ENCODE results near the gene APRT. TPM values are rescaled to one million over a fixed set of nuclear protein-coding genes. Genes with fewer than 3 reads are reported as not detected.

The APRT gene
- total and polyA plus RNA-seq, 9 donors: 12.7 to 150 (median 74.1) TPM

DNA sequence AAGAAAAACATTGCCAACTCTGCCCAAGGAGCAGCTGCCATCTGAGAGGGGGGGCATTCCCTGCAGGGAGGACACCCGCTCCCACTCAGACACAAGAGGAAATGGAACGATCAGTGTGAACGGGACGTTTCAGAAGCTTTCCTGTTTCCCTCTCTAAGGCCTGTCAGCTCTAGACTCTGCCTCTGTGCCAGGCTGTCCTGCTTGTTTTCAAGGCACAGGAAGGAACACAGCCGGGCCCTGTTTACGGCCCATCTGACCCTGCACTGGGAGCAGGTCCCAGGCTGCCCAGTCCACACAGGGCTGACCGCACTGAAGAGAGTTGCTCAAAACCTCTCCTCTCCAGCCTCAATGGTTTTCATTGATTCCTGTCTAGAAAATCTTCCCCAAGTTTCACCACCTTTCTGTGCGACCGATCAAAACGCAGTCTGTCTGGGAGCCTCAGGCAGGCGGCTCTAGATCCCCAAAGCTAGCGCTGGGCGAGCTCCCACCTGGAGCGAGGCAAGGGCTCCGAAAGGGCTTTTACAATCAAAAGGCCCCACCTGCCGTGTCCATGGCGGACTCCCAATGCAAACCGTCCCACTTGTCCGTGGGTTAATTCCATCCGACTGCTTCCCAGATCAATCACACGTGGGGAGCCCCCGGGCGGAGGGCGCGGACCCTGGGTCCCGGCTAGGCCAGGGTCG is 28.2 kb downstream of the APRT start:
- H3K36me3 ChIP-seq: no peaks in the 10 kb centered on the region
- intact Hi-C loops (cut with DNase I): loop anchor here (2.0 to 5.0 kb wide), 3 partner anchors 39 to 41 kb away; no protein-coding TSS in a partner anchor
- peak in 1 of 5 donors; percentile 49 for DNase-seq
- no peaks in the 10 kb centered on the region for H3K27me3 ChIP-seq
- TF ChIP-seq EP300 (IDR thresholded peaks at IDR 0.05) (no peak), POLR2A (IDR thresholded peaks at IDR 0.05) (no peak)
- TF ChIP-seq, protein P1, sequence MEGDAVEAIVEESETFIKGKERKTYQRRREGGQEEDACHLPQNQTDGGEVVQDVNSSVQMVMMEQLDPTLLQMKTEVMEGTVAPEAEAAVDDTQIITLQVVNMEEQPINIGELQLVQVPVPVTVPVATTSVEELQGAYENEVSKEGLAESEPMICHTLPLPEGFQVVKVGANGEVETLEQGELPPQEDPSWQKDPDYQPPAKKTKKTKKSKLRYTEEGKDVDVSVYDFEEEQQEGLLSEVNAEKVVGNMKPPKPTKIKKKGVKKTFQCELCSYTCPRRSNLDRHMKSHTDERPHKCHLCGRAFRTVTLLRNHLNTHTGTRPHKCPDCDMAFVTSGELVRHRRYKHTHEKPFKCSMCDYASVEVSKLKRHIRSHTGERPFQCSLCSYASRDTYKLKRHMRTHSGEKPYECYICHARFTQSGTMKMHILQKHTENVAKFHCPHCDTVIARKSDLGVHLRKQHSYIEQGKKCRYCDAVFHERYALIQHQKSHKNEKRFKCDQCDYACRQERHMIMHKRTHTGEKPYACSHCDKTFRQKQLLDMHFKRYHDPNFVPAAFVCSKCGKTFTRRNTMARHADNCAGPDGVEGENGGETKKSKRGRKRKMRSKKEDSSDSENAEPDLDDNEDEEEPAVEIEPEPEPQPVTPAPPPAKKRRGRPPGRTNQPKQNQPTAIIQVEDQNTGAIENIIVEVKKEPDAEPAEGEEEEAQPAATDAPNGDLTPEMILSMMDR (IDR thresholded peaks at IDR 0.05): no peak
- H3K4me1 ChIP-seq (ENCODE audit: insufficient read depth): peaks cover 28% of the 10 kb centered on the region
- H3K9me3 ChIP-seq: no peaks in the 10 kb centered on the region
- H3K4me3 ChIP-seq: peak overlapping the region; percentile 74
- 22 to 42% (median 36%) methylated on average over 20 to 27 of the region's 27 CpGs for WGBS, 3 donors
- H3K27ac ChIP-seq: peak overlapping the region; percentile 24 to 67

DNA sequence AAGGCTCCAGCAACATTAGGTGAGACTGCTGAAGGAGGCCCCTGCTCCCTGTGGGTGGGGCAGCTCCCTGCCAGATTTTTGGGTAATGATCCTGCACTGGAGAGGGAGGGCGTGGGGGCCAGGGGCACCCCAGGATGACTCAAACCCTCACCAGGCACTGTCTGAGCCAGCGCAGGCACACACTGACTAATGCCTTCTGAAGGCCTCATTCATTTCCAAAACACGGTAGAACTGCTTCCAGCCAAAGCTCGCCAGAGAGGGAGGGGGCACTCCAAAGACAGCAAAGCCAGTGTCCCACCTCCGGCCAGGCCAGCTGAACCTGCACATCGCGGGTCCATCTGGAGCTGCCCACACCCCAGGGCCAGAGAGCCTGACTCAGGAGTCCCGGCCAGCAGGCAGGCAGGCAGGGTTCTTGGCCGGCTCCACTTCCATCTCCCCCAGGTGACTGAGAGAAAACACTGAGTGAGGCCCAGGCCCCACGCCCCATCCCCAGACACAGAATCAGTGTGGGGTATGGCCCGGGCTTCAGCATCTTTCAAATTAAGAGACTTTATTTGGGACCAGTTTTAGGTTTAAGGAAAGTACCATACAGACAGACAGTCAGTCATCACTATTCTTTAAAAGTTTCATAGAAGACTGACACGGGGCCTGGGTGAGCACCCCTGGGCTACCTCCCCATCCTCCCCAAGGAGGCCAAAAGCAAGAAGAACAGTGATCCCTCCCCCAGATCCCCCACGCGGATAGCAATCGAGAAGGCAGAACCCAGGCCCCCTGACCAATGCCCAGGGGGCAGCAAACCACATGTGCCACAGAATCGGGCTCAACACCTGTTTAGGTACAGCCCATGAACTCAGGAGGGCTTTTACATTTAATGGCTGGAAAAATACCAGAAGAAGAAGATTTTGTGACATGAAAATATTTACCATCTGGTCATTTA is 29.0 kb downstream of the APRT start:
- no peaks in the 10 kb centered on the region for H3K36me3 ChIP-seq
- peak in 2 of 5 donors; percentile 42 for DNase-seq
- H3K27me3 ChIP-seq: no peaks in the 10 kb centered on the region
- H3K4me1 ChIP-seq (ENCODE audit: insufficient read depth): peaks cover 28% of the 10 kb centered on the region
- intact Hi-C loops (cut with DNase I): loop anchor here in 2 of 4 donors (5.0 kb wide), 1 partner anchor 40 kb away; no protein-coding TSS in a partner anchor
- H3K9me3 ChIP-seq: no peaks in the 10 kb centered on the region
- 44 to 50% (median 49%) methylated on average over 16 of the region's 16 CpGs for WGBS, 3 donors
- peak overlapping the region in 1 of 2 donors; percentile 67 for H3K27ac ChIP-seq
- no peak for TF ChIP-seq POLR2A (IDR thresholded peaks at IDR 0.05)
- TF ChIP-seq EP300 (IDR thresholded peaks at IDR 0.05): no peak
- TF ChIP-seq, protein P1 (IDR thresholded peaks at IDR 0.05): no peak
- H3K4me3 ChIP-seq: no peak overlapping the region

DNA sequence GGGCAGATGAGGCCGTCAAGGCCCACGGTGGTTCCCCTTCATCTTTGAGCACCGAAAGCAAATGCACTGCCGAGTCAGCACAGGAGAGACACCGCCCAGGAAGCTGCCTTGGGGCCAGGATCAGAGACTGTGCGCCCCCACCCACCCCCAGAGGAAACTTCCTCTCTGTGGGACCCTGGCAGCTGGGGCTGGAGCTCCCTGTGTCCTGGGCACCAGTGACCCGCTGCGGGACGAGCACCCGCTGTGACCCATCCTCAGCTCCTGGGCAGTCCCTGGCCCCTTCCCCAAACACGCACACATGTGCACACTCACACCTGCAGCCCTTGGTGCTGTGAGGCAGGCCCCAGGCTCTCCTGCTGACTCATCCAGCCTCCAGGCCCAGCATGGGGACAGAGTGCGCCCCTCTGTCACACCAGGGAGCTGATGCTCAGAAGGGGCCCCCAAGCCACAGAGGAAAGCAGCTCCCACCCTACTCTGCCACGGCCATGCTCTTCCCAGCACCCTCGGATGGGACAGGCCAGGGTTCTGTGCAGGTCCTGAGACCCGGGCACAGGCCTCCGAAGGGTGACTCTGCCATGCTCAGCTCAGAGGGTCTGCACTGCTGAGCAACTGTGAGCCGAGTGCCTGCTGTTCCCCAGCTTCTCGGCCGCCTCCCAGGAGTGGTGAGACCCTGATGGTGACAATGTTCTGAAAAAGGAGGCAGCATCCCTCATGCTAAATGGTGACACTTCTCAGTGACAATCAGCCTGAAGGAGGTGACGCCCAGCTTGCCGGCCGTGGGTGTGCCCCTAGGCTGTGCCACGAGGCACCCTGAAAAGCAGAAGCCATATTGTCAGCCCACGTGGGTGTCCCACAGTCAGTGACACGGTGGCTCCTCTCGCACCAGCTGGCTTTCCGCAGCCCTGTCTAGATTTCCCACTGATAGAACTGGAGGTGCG is 30.3 kb downstream of the APRT start:
- peaks cover 28% of the 10 kb centered on the region for H3K4me1 ChIP-seq (ENCODE audit: insufficient read depth)
- no peaks in the 10 kb centered on the region for H3K36me3 ChIP-seq
- no peak for TF ChIP-seq POLR2A (IDR thresholded peaks at IDR 0.05)
- TF ChIP-seq, protein P1 (IDR thresholded peaks at IDR 0.05): no peak
- no peak for TF ChIP-seq EP300 (IDR thresholded peaks at IDR 0.05)
- peak in 1 of 5 donors; percentile 33 for DNase-seq
- intact Hi-C loops (cut with DNase I): loop anchor here in 2 of 4 donors (5.0 kb wide), 1 partner anchor 39 kb away; no protein-coding TSS in a partner anchor
- 83 to 89% (median 87%) methylated on average over 28 of the region's 28 CpGs for WGBS, 3 donors
- H3K27ac ChIP-seq: no peak overlapping the region
- H3K9me3 ChIP-seq: no peaks in the 10 kb centered on the region
- H3K27me3 ChIP-seq: no peaks in the 10 kb centered on the region
- H3K4me3 ChIP-seq: no peak overlapping the region
